NCI-H82 (cell line): ENCODE results near the gene EML5.

Source experiments
- DNase-seq: peaks from one replicate; lab custom pipeline; 2025; lab: John Stamatoyannopoulos, UW

EML5 gene

GRCh38 chr14:88562831-88563686 is 229.7 kb downstream of the EML5 start, which contains the start of gene ZC3H14:
Gene ZC3H14 (plus strand): TSS chr14:88563037. CDS start chr14:88563134, 97 bp downstream.
- peak; percentile 89 for DNase-seq

- DNase-seq, result no peak
Measured at GRCh38 chr14:88562532-88562830, 230.3 kb downstream of the EML5 start.
